Uterine smooth muscle cell (primary cell): ENCODE data around the gene CTU2. TPM values are rescaled to one million over a fixed set of nuclear protein-coding genes. Genes with fewer than 3 reads are reported as not detected.

ENCODE experiments used
- total RNA-seq: library from RNA; depleted of rRNA; stranded (reverse); fragments of >200 nt; gene quantifications from 2 replicates; pipeline ENCODE4 v1.2.3, GENCODE V29; 2014

The CTU2 gene
- total RNA-seq, result 17.9 and 28.8 TPM in 2 replicates

DNA sequence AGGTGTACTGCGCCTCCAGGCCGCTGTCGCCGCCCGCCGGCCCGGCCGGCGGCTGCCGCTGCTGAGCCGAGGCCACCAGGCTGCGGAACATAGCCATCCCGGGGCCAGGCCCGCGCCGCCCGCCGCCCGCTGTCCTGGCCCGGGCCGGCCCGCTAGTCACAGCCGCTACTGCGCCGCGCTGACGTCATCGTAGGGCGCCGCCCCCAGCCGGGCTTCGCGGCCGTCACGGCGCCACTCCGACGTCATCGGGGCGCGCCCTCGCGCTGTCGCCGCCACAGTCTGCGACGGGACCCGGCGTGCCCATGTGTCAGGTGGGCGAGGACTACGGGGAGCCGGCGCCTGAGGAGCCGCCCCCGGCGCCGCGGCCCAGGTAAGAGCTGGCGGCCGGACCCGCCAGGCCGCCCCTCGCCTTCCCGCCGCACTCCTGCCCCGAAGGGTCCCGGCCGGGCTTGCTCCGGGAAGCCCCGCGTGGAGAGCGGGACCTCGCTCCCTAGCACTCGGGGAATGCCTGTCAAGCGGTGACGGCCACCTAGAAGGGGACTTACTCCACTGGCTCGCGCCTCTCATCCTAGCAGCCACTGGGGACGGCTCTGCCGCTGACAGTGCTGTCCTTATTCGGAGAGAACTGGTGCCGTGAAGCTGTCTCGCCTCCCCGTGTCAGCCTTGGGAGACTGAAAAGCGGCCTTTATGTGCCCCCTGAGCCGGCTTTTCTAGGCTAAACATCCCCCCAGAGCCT, at the start of gene CTU2, which contains the start of gene RNF166:
CTU2 (plus strand) TSS at position 275 of the 736 bp plus-strand sequence; CDS start at position 303, 28 bp downstream.
RNF166 (minus strand) TSS at position 180 of the 736 bp plus-strand sequence; CDS start at position 97, 83 bp downstream.

DNA sequence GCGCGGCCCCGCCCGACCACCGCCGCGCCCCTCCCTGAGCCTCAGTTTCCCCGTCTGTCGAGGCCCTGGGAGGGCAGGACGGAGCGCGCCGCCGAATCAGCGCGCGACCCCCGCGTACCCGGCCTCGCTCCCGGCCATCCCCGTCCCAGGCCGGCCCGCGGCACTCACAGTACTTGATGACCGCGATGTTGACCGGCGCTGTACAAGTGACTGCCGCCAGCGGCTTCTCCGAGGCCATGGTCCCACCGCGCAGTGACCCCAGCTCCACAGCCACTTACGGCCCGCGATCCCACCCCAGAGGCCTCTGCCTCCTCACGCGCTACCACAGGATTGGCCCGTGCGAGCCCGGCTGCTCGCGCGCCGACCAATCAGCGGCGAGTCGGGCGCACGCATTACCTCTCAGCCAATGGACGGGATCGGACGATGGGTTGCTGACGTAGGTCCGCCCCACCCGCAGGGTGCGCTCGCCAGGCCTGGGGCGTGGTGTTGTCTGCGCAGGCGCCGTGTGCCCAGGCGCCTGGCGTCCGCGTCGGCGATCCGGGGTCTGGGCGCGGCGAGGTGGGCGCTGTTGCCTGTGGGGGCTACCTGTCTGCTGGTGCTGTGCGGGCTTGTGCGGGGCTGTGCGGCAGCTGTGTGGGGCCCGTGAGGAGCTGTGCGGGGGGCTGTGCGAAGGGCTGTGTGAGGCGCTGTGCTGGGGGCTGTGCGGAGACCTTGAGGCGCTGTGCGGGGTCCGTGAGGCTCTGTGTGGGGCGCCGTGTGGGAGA, 43.3 kb upstream of the CTU2 start, which contains the start of gene MVD:
MVD (minus strand) TSS at position 249 of the 764 bp plus-strand sequence; CDS start at position 238, 11 bp downstream.

DNA sequence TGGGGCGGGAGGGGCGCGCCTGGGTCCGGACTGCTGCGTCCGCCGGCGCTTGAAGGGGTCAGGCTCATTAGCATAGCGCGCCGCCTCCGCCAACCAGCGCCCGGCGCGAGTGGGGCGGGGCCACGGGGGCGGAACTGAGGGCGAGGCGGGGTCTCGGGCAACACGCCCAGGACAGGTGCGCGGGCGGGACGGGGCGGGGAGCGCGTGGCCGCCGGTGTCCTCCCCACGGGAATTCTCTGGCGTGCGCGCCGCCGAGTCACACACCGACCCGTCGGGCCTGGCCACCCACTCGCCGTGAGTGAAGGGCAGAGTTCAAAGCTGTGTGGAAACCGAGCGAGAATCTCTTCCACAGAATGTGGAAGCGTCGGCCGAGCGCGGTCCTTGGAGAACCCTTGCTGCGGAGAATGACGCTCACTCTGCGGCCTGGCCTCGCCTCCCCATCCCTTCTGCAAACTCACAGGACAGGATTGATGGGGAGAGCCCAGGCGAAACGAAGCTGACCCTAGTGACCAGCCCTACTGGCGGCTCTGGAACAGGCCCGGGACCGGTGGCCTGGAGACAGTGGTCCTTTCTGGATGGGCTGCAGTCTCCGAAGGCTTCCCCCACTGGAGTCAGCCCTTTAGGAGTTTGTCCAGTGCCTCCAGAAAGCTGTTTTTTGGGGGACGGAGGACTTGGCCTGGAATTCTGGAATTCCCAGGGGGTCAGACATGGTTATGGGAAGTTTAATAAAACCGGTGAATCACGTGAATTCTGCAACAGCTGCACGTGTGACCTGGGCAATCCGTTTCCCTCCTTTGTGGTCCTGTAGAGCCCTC, 19.7 kb upstream of the CTU2 start, which contains the start of gene SNAI3:
SNAI3 (minus strand) TSS at position 69 of the 815 bp plus-strand sequence. CDS start 101 bp downstream, outside the sequence.

Other genes with a start within 250 kb of the CTU2 start
- 12.9 and 16.8 TPM in 2 replicates for gene ZC3H18, start 136.1 kb upstream of the CTU2 start, total RNA-seq
- 0.12 TPM in 1 of 2 replicates, not detected in the other for gene IL17C, start 67.9 kb upstream of the CTU2 start, total RNA-seq
- 138 and 211 TPM in 2 replicates for gene CYBA, start 55.5 kb upstream of the CTU2 start, total RNA-seq
- 186 and 246 TPM in 2 replicates for gene MVD, start 43.4 kb upstream of the CTU2 start, total RNA-seq
- 0.11 and 0.12 TPM in 2 replicates for gene SNAI3, start 20.0 kb upstream of the CTU2 start, total RNA-seq
- 17.5 and 18.6 TPM in 2 replicates for gene RNF166, start 95 bp upstream of the CTU2 start, total RNA-seq
- gene PIEZO1, start 78.7 kb downstream of the CTU2 start, total RNA-seq, result 205 and 266 TPM in 2 replicates
- gene CDT1, start 97.3 kb downstream of the CTU2 start, total RNA-seq, result 6.1 and 25.0 TPM in 2 replicates
- gene APRT, start 105.4 kb downstream of the CTU2 start, total RNA-seq, result 60.5 and 67.5 TPM in 2 replicates
- 26.8 and 30.7 TPM in 2 replicates for gene GALNS, start 150.4 kb downstream of the CTU2 start, total RNA-seq
- gene TRAPPC2L, start 150.6 kb downstream of the CTU2 start, total RNA-seq, result 50.2 and 59.4 TPM in 2 replicates
- gene PABPN1L, start 160.2 kb downstream of the CTU2 start, total RNA-seq, result not detected in 2 replicates